A549 treated with CpdA at 1 μM for 4 hours (cell line): ENCODE data around the gene TPM4. TPM values are rescaled to one million over a fixed set of nuclear protein-coding genes. Genes with fewer than 3 reads are reported as not detected.

Experiments used
- total RNA-seq: library from RNA; stranded (reverse); fragments of 200-300 nt; extraction: Qiagen RNA extraction; gene quantifications from 5 replicates; pipeline ENCODE4 v1.2.3, GENCODE V29; 2022; ENCODE audit warnings: low read depth

TPM4 gene
- 344 to 451 TPM (median 396 TPM) in 5 replicates for total RNA-seq

DNA sequence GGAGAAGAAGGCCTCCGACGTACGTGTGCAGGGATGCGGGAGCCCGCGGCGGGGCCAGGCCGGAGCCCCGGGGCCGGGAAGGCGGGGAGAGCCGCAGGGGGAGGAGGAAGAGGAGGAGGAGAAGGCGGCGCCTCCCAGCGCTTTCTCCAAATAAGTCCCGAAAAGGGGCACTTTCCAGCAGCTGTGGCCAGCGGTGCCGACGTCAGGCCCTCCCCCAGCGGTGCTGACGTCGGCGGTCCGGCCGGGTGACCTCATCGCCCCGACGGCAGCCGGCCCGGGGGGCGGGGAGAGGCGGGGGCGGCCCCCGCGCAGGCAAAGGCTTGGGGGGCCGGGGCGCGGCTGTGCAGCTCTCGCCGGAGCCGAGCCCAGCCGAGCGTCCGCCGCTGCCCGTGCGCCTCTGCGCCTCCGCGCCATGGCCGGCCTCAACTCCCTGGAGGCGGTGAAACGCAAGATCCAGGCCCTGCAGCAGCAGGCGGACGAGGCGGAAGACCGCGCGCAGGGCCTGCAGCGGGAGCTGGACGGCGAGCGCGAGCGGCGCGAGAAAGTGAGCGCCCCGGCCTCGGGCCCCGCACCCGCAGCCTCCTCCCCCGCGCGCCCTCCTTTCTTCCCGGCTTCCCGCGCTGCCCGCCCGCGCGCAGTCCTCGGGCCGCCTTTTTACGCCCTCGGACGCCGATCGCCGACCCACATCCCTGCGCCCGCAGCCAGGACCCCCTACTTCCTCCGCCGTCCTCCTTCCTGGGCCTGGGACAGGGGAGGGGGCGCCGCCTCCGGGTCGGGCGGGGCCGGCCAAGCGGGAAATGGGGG, at the start of gene TPM4:
TSS of gene TPM4 (plus strand) at position 342 of the 804 bp plus-strand sequence. CDS start at position 413, 71 bp downstream.

DNA sequence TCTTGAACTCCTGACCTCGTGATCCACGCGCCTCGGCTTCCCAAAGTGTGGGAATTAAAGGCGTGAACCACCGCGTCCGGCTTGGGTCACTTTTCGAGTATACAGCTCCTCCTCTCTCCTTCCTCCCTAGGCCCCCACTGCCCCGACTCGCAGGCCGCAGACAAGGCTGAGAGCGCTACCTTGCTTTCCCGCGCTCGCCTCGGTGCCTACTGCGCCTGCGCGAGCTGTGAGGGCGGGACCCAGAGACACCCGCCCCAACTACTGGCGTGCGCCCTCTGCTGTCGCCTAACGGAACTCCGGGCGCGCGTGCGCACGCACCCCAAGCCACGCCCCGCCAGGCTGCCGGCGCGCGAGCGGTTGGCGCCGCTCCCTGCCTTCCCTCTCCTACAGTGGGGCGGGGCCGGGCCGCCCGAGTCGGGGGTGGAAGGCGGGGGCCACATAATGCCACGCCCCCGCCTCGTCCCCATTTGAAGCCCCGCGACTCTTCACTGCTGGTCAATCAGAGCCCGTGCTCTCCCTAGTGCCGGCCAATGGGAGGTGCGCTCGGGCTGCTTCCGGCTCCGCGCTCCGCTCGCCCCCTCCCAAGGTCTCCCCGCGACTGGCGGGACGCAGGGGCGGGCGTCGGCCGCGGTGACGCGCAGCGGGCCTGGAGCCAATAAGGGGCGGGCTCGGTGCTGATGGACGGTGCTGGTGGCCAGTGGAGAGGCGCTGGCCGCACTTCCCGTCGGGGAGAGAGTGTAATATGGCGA, 35.0 kb downstream of the TPM4 start, which contains the start of gene RAB8A:
TSS of gene RAB8A (plus strand) at position 730 of the 749 bp plus-strand sequence. CDS start at position 743, 13 bp downstream.

DNA sequence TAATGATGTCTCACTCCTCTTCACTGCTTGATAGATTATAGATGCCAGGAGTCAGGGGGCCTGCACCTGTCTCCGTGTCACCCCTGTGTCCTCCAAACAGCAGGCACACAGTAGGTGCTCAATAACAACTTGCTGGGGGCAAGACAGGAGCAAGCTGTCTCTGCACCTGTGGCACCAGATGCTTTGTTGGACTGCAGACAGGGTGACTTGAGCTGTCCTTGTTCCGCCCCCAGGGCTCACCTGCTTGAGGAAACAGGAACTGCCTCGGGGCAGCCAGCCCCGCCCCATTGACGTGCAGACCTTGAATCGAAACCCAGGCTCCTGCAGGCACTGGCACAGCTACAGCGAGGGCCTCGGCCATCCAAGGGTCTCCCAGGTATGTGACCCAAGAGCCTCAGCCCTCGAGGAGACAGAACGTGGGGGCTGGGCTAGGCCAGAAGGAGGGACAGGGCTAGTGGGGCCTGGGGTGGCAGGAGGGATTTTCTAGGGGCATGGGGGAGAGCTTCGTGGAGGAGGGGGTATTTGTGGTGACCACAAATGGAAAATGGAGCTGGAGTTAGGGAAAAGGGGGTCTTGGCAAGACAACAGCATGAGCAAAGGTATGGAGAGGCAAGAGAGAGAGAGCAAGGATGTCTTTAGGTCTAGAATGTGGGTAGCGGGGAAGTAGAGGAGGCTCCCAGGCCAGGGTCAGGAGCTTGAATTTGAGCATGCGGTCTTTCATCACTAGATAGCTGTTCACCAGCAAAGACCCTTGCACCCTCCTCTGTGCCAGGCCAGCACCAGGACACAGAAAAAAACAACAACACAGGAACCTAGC, 67.3 kb downstream of the TPM4 start, which contains the start of gene HSH2D:
TSS of gene HSH2D (plus strand) at position 287 of the 817 bp plus-strand sequence. CDS start 5,066 bp downstream, outside the sequence.

Other genes starting within 250 kb of the TPM4 start
- 0.07 to 0.49 TPM (median 0.21 TPM) in 4 of 5 replicates, not detected in the other for gene CYP4F2, start 178.4 kb upstream of the TPM4 start, total RNA-seq
- 5.7 to 7.2 TPM (median 6.5 TPM) in 5 replicates for gene CYP4F11, start 142.0 kb upstream of the TPM4 start, total RNA-seq
- not detected in 5 replicates for gene OR10H4, start 127.5 kb upstream of the TPM4 start, total RNA-seq
- gene RAB8A, start 35.4 kb downstream of the TPM4 start, total RNA-seq = 43.1 to 82.8 TPM (median 46.0 TPM) in 5 replicates
- 0.08 TPM in 1 of 5 replicates, not detected in the others for gene HSH2D, start 67.2 kb downstream of the TPM4 start, total RNA-seq
- not detected in 5 replicates for gene CIB3, start 97.0 kb downstream of the TPM4 start, total RNA-seq
- gene FAM32A, start 108.9 kb downstream of the TPM4 start, total RNA-seq = 85.6 to 96.3 TPM (median 95.1 TPM) in 5 replicates
- 55.6 to 70.5 TPM (median 64.3 TPM) in 5 replicates for gene AP1M1, start 121.4 kb downstream of the TPM4 start, total RNA-seq
- 10.0 to 25.2 TPM (median 20.7 TPM) in 5 replicates for gene KLF2, start 248.3 kb downstream of the TPM4 start, total RNA-seq